Embryonic facial prominence (tissue), 1 donor: Measurements from ENCODE around the gene ESPL1.
A peak's percentile ranks its signal among the peaks of the same experiment; 100 is the strongest.
"Not testable (repeated sequence)": the region's sequence is repeated elsewhere in the genome, so short reads cannot be mapped to it uniquely, and the experiment has no call there.

Experiments
- DNase-seq: peaks from one replicate; pipeline ENCODE4 v3.0.0-alpha.2; 2016; ENCODE audit errors: extremely low spot score

ESPL1 gene

DNA sequence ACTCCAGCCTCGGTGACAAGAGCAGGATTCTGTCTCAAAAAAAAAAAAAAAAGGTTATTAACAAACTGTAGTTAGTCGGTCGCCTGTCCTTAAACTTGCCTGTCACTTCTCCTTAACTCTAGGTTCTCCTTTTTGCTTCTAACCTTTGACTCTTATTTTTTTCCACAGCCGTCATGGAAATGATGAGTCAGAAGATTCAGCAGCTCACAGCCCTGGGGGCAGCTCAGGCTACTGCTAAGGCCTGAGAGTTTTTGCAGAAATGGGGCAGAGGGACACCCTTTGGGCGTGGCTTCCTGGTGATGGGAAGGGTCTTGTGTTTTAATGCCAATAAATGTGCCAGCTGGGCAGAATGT is 31.0 kb downstream of the ESPL1 start:
- DNase-seq: no peak

DNA sequence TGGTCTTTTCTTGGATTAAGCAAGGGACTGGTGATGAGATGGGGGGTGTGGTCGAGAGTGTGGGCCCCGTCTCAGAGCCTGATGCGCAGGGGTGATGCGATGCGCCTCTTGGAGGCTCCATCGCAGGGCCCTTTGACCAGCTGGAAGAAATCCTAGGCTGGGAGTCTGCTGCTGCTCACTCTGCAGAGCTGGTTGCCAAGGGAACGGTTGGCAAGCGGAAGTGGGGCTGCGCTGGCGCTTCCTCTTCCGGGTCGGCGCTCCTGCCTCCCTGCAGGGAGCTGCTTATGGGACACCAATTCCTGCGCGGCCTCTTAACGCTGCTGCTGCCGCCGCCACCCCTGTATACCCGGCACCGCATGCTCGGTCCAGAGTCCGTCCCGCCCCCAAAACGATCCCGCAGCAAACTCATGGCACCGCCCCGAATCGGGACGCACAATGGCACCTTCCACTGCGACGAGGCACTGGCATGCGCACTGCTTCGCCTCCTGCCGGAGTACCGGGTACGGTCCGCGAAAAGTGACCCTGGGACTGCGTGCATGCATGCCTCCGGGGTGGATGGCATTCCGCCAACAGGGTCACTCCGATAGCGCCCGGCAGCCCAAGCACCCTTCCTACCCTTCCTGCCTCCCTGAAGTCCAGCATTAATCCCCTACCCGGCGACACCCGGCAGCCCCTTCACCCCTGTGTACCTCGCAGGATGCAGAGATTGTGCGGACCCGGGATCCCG is 31.5 kb downstream of the ESPL1 start, which contains the start of gene MYG1:
MYG1 (plus strand) TSS at position 242 of the 727 bp plus-strand sequence; CDS start at position 285, 43 bp downstream.
- peak; percentile 78 for DNase-seq

DNA sequence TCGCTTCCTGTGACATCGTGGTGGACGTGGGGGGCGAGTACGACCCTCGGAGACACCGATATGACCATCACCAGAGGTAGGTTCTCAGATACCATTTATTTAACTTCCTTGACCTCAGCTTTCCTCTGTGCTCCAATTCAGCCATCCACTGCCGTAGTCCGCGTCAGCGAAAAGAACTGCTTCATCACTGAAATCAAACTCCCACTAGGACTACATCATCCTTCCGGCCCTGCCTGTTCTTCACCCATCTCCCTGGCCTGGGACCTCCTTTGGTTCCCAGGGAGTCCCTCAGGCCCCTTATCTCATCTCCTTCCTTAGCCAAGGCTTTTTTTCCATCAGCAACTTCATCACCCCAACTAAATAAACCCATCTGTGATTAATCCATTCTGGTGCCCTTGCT is 32.1 kb downstream of the ESPL1 start:
- DNase-seq: no peak

DNA sequence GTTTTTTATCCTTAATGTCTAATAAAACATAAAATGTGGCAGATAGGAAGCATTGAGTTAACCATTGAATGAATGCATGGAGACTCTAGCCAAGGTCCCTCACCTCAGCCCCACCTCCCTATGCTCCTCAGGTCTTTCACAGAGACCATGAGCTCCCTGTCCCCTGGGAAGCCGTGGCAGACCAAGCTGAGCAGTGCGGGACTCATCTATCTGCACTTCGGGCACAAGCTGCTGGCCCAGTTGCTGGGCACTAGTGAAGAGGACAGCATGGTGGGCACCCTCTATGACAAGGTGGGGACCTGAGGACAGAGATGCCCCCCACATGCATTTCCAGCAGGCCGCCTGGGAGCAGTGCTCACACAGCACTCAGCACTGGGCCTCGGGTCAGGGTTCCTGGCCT is 34.8 kb downstream of the ESPL1 start:
- no peak for DNase-seq

DNA sequence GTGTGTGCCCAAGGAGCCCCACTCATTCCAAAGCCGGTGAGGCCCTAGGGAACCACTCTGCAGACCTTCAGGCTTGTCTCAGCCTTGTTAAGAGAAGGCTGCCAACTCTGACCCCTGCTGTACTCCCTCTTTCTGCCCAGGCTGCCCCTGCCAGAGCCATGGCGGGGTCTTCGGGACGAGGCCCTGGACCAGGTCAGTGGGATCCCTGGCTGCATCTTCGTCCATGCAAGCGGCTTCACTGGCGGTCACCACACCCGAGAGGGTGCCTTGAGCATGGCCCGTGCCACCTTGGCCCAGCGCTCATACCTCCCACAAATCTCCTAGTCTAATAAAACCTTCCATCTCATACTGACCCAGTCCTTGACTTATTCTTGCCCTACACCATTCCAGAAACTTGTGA is 38.7 kb downstream of the ESPL1 start:
- no peak for DNase-seq

DNA sequence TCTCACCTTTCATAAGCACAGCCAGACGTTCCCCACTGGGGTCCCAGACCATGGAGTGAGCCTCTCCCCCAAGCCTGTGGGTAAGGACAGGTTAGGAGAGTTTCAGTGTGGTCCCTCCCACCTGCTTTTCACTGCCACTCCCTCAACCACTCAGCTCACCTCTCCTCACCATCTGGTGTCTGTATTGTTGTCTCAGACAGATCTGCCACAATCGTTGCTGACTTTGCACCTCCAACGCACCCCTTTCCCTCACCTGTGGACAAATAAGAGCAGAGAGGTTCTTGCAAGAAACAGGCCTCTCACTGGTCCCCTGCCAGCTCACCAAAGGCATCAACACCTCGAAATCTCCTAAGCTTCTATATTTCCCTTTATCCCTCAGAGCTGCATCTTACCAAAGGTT is 40.2 kb downstream of the ESPL1 start:
- no peak for DNase-seq

DNA sequence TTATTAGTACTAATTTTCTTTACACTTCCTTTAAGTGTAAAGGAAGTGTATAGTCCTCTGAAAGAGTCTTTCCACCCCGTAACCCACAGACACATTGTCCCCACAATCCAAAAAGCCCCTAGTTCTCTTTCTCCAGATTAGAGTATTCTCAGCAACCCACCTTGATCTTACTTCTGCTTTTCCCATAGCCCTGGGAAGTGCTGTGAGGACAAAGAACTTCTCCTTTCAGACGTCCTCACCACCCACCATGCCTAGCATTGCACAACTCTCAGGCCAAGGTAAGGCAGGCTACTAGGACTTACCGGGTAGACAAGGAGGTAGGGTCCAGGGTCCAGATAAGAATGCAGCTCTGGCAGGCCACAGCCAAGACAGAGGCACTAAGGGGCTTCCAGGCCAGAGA is 45.9 kb downstream of the ESPL1 start:
- DNase-seq: no peak

DNA sequence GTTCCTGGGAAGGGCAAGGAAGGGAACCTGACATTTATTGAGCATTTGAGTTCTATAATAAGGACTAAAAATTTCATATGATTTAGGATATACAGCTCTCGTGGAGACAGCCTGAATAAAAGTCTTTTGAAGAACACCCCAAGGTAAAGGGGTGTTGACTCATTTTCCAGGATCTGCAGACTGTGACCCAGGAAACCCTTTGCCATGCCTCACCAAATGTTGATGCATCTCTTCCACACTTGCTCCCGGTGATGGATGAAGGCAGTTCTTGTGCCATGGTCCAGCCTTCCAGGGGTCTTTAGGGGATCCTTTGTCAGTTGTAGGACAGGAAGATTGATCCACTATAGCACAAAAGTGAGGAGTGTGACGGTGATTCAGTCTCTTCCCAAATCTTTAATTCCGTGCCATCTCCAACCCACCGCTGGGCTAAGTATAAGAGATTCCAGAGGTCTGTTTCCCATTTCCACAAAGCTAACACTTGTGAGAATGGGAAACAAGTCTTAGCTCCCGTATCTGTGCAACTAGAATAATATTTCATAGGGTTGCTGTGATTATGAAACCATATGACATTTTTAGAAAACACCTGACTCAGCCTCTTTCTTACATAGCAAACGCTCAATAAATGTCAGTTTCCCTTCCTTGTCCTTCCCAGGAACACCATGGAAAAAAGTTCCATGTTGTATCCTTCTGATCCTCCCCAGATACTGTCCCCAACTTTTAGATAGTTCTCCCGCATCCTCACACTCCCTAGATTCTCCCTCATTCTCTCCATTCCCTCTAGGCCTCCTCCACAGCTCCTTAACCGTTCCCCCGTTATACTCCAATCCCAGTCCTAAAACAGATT is 52.5 kb downstream of the ESPL1 start:
- DNase-seq: no peak

DNA sequence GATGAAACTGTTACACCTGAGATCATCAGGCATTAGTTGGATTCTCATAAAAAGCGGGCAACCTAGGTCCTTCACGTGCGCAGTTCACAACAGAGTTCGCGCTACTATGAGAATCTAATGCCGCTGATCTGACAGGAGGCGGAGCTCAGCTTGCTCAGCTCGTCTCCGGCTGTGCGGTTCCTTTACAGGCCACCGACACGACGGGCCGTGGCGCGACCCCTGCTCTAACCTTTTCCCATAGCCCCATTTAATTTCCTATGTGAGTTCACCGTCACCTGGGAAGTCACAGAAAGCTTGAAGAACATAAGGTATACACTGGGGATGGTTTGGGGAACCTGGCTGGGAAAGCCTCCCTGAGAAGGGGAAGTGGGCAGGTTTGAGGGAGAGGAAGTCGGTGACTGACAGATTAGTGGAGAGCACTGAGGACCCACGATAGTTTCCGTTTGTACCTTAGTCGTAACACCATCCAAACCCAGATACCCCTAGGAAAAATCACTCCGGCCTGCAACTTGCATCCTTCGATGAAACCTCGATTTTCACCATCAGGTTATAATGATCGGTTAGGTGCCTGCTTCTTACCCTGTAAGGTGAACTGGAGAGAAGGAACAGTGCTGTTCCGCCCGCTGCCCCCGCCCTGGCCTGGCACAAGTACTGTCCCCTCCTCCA is 56.1 kb downstream of the ESPL1 start:
- DNase-seq: no peak

DNA sequence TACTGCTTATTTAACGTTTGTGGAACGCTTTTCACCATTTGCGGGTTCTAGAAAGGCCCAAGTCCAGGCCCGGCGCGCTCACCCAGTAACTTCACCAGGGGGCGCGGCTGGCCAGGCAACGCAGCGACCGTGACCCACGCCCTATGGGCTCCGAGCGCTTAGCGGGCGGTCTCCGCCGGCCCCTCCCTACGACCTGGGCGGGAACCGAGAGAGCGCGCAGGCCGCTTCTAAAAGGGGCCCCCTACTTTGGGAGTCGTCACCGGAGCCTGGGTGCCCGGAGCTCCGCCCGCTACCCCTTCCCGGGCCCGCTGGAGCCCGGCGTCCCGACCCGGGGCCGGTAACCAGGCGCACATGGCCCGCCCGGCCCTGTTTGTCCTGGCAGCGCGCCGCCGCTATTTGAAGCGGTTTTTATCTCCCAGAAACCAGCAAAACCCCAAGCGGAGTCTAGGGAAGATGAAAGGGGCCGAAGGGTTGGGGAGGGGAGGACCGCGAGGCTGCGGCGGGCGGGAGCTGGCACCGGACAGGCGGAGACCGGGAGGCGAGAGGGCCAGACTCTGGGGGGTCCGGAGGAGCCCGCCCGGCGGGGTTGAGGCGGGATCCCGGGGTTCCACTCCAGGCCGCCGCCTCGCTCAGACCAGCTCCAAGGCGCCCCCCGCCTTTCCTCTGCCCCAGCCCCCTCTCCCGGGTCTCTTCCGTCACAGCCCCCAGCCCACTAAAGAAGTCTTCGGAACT is 56.8 kb downstream of the ESPL1 start:
- peak; percentile 77 for DNase-seq

DNA sequence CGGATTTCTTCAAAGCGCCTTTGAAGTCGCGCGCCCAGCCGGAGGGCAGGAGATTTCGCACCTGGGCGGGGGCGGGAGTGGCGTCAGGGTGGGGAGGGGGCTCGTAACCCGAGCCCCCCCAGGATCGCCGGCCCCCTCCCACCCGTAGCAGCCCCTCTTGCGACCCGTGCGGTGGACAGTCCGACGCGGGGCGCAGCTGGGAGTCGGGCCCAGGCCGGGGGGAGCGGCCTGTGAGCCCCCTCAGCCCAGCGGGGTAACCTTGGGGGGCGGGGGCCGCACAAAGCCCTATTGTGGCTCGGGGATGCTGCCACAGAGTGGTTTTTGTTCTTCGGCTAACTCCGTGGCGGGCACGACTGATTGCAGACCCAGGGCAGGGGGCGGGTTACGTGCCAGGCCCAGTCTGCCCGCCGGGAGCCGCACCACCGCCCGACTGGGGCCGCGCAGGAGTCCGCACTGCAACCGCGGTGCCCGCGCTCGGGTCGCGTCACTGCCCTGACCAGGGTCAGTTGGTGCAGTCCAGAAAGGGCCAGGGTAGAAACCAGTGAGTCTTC is 57.5 kb downstream of the ESPL1 start:
- no peak for DNase-seq

DNA sequence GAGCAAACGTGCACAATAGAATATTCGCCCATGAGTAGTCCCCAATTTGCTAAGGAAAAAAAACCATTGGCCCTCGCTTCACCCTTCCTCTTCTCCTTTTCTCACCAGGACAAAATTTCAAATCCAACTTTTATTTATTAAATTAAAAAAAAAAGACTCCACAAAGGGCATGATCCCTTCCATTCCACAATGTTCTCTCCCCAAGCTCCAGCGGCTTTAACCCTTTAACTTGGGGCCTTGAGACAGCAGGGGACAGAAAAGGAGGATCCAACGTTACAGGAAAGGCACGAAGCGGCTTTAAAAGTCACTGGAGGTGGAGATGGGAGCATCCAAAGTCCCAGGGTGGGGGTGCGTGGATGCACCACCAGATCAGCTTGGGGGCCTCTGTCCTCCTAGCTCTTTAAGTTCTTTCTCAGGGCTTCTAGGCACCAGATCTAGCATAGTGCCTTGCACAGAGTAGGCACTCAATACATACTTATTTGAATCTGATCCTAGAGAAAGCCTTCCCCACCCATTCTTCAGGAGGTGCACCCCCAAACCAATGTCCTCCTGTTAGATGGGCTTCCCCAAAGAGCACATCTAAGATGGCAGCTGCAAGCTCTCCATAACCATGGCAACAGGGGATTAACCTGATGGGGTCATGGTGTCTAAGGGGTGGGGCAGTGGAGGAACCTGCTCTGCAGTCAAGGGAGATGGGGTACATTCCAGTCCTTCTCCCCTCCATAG is 58.5 kb downstream of the ESPL1 start:
- no peak for DNase-seq

DNA sequence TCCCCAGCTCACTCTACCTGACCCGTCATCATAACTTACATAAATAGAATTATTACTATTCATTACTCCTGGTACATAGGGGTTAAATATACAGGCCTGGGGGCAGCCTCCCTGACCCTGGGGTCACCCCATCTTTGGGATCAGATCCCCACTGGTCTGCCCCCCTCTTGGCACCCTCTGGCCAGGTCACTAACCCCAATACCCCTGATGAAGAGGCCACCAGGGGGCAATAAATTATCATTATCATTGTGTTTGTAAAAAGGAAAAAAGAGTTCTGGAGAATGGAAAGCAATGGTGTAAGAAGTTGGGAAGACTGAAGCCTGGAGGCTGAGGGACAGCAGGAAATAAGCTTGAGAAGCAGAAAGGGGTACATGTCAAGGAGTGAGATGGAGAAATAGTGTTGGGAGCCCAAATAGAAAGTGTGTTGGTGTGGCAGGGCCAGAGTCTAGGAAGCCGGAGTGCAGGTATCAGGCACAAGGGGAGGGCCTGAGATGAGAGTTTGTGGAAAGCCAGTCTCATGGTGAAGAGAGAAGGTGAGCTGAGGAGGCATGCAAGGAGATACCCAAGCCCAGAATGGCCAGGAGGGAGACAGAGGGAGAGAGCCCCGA is 59.4 kb downstream of the ESPL1 start:
- no peak for DNase-seq

DNA sequence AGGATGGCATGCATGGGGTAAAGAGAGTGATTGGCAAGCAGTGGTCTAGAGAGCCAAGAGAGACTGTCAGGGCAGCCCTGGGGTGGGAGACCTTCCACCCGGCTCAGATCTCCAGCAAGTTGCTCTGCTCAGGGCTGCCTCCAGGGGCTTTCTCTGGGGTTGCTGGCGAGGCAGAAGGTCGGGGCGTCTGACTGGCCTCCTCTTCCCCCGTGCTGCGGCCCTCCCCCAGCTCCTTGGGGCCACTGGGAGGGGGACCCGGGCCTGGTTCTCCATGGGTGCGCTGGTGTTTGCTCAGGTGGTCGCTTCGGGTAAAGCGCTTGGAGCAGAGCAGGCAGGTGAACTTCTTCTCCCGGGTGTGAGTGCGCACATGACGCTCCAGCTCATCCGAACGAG is 59.9 kb downstream of the ESPL1 start:
- no peak for DNase-seq

DNA sequence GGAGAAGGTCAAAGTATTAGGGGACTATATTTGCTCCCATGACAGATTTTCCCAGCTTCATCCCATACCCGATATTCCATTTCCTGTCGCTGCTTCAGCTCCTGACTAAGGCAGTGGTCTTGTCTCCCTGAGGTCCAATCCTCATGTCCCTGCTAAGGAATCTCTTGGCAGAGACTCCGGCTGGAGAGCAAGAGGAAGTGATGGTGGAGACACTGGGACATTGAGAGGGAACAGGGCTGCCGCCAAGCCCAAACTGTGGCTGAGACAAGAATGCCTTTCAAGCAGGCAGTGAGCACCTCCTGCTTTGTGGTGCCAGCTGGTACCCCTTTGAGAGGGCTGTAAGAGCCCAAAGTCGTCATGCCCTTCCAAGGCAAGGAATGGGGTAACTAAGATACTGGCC is 62.6 kb downstream of the ESPL1 start:
- no peak for DNase-seq

DNA sequence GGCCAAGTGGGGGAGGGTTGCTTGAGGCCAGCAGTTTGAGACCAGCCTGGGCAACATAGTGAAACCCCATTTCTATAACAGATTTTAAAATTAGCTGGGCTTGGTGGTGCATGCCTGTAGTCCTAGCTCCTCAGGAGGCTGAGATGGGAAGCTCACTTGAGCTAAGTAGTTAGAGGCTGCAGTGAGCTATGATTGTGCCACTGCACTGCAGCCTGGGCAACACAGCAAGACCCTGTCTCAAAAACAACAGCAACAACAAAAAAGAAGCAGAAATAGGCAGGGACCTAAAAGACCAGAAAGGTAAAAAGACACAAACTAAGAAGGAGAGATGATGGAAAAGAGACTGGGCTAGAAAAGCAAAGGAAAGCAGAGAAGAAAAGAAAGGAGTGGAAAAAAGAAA is 64.2 kb downstream of the ESPL1 start:
- not testable (repeated sequence) for DNase-seq

DNA sequence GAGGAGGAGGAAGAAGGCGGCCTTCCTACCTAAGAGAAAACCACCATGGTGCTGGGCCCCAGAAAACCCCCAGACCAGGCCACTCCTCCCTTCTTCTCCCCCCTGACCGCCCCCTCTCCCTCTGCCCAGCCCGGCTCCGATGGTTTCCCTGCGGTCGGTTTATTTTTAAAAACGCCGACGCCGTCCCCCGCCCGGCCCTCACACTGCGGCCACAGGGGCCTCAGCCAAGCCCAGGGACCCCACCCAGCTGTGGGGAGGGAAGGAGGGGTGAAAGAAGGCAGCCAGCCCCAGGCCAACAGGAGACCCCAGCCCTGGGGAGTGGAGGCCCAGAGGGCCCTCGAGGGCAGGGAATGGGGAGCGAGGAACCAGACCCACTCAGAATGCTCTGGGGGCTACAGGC is 64.6 kb downstream of the ESPL1 start:
- DNase-seq: no peak

DNA sequence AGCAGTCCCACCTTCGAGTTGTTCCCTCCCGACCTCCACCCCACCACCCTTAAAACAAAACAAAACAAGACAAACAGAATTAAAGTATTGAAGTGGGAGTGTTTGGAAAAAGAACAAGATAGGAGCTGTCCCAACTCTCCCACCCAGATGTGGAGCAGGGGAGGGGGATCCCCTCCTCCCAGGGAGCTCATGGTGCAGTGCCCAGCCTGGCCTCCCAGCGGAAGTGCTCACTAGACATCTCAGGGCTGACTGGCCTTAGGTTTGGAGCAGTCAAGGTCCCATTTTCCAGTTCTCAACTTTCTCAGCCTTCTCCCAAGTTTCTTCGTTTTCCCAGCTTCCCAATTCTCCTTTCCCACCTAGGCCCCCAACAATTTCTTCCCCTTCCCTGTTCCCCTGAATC is 65.2 kb downstream of the ESPL1 start:
- DNase-seq: no peak

DNA sequence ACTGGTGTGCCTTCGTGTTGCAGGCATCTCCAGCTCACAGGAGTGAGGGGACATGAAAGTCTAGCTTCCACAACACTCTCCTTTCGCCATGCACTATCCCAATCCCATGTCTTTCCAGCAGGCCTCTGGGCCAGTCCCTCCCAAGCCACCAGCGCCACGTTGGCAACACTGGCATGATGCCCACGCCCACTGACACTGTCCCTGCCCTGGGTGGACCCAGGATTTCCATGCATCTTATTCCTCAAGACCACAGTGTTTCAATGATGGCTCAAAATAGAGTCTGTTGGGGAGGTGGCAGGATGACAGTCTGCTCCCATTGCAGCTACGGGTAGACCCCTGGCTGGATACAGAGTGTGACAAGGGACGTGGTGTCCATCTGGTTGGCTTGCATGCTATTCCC is 65.7 kb downstream of the ESPL1 start:
- no peak for DNase-seq

DNA sequence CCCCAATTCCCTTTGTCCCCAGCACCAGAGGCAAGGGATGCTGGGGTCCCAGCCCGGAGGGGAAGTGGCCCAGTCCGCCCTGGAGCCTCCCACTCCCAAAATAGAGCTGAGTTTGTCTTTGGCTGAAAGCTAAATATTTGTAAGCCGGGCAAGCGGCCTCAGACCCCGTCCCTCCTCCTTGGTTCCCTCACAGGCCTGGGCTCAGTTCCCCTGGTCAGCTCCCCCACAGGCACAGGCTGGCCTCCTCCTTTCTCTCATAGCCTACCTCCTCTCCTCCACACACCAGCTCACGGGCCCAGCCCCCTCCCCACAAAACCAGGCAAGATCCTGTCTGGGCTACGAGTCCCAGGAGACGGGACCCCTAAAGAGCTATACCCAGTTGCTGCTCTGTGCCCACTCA is 66.7 kb downstream of the ESPL1 start:
- DNase-seq: no peak
